NCI-H510A (cell line): Measurements from ENCODE around the gene ITGB6.
A peak's percentile ranks its signal among the peaks of the same experiment; 100 is the strongest.
"Not testable (repeated sequence)": the region's sequence is repeated elsewhere in the genome, so short reads cannot be mapped to it uniquely, and the experiment has no call there.

Experiments
- DNase-seq: peaks from one replicate; lab custom pipeline; 2025; lab: John Stamatoyannopoulos, UW

The ITGB6 gene

DNA sequence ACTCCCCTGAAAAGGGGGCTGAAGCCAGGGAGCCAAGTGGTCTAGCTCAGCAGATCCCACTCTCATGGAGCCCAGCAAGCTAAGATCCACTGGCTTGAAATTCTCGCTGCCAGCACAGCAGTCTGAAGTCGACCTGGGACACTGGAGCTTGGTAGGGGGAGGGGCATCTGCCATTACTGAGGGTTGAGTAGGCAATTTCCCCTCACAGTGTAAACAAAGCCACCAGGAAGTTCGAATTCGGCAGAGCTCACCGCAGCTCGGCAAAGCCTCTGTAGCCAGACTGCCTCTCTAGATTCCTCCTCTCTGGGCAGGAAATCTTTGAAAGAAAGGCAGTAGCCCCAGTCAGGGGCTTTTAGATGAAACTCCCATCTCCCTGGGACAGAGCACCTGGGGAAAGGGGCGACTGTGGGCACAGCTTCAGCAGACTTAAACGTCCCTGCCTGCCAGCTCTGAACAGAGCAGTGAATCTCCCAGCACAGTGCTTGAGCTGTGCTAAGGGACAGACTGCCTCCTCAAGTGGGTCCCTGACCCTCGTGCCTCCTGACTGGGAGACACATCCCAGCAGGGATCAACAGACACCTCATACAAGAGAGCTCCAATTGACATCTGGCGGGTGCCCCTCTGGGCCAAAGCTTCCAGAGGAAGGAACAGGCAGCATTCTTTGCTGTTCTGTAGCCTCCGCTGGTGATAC lies 18.8 kb downstream of the ITGB6 start:
- peak; percentile 49 for DNase-seq

DNA sequence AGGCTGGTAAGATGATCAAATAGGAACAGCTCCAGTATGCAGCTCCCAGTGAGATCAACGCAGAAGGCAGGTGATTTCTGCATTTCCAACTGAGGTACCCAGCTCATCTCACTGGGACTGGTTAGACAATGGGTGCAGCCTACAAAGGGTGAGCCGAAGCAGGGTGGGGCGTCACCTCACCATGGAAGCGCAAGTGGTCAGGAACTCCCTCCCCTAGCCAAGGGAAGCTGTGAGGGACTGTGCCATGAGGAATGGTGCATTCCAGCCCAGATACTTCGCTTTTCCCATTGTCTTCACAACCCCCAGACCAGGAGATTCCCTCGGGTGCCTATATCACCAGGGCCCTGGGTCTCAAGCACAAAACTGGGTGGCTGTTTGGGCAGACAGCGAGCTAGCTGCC lies 19.4 kb downstream of the ITGB6 start:
- not testable (repeated sequence) for DNase-seq

DNA sequence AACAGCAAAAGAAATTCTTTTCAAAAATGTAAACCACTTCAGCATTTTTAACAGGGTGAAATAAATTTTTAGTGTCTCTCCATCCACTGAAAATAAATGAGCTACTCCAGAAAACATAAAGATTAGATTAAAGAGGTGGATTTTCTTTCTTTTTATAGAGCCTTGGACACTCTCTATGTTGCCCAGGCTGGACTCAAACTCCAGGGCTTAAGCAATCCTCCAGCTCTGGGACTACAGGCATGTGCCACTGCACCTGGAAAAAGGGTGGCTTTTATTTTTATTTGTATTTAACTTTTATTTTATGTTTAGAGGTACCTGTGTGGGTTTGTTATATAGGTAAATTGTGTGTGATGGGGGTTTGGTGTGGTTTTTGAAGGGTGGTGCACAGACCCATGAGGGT lies 19.9 kb downstream of the ITGB6 start:
- no peak for DNase-seq

DNA sequence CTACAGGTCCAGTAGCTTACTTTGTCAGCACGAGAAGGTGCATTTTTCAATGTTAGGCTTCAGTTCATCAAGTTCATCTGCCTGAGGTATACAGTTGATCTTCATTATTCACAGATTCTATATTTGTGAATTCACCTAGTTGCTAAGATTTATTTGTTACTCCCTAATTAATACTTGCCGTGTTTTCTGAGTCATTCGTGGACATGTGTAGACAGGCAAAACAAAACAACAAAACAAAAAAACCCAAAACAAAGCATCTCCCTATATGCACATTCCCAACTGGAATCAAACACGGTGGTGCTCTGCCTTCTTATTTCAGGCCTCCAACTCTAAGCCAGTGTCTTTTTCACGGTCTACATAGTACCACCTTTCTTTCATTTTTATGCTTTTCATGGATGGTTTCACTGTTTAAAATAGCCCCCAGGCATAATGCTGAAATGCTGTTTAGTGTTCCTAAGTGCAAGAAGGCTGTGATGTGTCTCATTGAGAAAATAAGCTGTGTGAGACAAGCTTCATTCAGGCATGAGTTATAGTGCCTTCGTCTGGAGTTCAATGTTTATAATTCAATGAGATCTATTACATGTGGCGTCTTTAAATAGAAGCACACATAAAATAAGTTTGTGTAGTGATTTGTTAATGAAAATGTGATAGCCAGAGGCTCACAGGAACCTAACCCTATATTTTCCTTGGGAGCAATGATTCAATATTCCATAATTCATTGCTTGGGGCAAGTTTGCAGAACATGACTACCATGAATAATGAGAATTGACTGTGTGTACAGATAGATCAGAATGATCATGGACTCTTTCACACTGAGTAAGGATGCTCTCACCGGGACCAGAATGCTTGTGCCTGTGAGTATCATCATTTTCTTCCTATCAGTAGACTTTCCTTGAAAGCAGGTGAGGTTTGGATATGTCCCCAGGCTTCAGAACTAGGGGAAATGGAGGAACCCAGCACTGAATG lies 24.6 kb downstream of the ITGB6 start:
- DNase-seq, result no peak

DNA sequence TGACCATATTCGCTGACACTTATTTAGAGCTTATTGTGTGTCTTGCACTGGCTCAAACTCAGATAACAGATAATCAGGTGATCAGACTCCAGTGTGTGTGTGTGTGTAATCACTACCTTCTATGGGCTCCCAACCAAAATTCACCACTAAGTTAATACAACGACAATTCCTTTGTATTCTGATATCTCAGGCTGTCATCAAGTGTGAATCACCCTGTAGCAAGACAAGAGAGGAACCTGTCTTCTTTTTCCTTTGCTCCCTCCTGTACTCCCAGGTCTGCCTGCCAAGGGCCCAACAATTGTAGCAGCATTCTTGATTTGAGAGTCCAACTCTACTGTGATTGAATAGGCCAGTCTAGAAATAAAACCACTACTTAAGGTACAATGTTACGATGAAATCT lies 25.8 kb downstream of the ITGB6 start:
- no peak for DNase-seq

DNA sequence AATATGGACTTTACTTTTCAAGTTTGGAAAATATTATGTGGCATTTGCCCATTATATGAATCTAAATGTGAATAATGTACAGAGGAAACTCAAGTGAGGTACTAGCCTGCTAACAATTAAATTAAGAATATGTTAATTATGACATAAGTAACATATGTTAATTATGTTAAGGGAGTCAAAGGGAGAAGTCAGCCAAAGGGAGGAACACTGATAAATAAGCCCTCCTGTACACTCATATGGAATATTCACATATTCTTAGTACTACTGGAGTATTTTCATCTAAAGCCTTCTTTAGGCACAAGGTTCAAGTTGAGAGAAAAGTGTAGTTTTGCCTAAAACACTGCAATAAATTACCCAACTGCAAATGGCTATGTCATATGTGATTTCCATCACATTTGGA lies 30.1 kb downstream of the ITGB6 start:
- no peak for DNase-seq

DNA sequence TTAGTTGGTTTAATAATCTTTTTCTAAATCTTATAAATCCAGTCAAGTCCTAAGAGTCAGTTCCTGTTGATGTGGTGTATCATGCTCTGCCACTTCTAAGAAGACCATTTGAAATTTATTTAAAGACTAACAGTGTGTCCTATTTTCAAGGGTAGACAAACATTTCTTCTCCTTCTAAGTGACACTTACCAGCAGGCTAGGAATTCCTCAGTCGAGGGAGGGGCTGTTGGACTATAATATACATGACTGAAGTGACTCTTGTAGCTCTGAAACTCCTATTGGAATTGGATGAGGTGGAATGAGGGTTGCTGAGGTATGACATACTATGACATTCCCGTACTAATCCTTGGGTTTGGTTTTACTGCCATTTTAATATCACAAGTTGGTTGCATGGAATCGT lies 30.6 kb downstream of the ITGB6 start:
- DNase-seq, result no peak

DNA sequence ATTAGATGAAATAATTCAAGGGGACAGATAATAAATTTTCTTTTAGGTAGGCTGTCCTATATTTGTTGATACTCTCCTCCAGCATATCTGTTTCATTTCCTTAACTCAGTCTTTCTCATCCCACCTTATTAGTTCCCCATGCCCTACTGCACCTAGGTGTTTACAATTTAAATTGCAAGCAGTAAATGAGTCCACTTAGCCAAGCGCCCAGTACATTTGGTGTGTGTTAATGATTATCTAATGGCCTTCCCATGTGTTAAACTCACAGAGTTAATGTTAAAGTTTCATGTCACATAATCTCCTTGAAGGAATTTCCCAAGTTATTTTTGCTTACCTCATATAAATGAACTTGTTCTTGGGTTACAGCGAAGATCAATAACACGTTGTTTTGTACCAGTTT lies 31.2 kb downstream of the ITGB6 start:
- DNase-seq, result no peak

DNA sequence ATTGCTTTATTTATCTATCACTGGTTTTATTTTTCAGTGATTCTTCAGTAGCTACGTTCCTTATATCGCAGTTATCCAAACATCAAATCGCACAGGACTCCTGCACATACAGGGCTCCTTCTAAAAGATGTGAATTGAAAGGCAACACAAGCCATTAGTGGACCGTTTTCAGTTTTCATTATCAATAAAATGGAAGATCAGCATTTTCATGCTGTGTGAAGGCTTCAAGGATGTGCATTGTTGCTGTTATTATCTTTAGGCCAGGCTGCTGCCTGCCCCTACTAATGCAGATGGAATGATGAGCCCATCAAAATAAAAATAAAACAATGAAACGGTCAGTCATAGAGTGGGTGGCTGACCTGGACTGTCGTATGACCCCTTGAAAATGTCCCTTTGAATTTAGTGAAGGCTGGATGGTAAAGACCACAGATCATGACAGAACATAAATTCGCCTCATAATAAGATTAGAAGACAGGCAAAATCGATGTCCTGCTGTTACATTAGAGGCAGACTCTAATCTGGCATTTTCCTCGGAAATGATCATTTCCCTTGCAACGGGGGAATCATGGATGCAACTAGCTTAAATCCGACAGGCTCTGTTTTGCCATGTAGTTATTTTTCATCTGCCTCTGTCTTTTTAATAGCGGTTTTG lies 32.9 kb downstream of the ITGB6 start:
- no peak for DNase-seq

DNA sequence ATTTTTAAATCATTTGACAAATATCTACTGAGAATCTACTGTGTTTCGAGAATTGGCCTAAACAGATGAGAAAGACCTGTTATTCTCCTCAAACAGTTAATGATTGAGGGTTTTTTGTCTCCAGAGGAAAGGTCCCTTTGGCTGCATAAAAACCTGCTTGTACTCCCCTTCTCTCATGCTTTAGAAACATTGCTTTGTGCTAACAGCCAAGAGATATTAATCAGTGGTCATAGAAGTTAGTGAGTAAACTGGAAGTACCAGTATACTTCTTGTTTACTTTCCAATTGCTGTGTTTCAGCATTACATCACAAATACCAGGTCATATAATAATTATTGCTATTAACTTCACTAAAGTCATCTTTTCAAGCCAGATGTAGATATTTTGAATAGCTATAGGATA lies 34.1 kb downstream of the ITGB6 start:
- no peak for DNase-seq

DNA sequence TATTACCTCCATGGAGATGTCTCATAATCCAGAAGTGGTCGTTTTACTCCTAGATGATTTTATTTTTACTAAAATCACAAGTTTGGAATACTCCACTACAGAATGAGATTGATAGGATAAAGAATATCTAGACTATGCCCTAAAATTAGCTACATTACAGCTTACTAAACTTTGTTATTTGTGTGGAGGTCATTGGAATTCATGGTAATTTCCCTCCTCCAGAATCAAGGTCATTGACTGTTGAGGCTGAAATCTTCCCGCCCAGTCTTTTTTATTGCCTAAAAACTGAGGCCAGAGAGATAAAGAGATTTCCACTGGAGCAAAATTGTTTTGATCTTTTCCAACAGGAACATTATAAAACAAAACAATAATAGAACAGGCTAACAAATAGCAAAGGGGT lies 35.0 kb downstream of the ITGB6 start:
- no peak for DNase-seq

DNA sequence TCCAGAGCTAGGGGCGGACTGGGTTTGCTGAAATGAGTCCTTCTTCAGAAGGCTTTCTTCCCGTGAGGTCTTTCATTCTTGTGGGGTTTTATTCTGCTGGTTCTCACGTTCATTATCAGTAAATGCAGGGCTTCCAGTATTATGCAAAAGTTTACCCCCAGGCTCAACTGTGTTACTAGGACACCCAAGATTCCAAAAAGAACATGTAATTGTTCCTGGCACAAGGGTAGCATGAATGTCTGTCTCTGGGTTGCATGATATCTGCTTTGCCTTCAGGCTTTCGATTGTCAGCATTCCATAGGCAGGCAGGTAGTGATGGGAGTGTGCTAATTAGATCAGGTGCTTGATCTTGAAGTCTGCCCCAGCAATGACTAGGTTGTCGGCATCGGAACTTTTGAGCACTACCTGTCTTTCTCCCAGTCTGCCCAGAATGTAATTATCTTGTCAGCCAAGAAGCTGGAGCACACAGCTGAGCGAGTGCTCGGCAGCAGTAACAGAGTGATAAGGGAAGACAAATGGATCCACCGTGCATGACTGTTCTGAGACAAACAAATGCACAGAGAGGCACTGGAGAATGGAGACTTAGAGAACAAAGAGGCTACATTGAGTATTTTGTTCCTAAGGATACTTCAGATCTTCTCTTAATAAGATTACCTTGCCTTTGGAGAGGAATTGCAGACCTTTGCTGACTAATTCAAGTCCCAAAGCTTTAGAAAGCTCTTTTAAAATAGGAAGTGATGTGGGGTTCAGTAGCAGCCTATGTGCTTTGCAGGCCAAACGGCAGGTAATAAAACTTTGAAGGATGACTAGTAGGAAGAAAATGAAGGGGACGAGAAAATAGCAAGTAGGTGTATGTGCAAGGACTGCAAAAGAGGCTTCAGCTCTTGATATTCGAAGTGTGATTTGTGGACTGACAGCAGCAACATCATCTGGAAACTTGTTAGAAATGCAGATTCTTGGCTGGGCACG lies 41.9 kb downstream of the ITGB6 start:
- DNase-seq, result no peak

DNA sequence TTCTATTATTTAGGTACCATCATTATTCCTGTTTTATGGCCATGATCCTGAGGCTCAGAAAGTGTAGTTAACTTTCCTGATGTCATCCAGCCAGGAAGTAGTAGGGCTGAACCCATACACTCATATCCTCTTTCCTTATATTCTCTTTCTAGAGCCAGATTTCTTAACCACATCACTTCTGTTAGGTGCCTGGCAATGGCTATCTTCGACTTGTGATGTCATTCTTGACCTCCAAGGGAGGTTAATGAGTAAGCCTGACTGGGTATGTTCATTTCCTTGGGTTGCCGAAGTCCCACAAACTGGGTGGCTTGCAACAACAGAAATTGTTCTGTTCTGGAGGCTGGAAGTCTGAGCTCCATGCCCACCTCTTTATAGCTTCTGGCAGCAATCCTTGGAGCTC lies 43.4 kb downstream of the ITGB6 start:
- DNase-seq, result no peak

DNA sequence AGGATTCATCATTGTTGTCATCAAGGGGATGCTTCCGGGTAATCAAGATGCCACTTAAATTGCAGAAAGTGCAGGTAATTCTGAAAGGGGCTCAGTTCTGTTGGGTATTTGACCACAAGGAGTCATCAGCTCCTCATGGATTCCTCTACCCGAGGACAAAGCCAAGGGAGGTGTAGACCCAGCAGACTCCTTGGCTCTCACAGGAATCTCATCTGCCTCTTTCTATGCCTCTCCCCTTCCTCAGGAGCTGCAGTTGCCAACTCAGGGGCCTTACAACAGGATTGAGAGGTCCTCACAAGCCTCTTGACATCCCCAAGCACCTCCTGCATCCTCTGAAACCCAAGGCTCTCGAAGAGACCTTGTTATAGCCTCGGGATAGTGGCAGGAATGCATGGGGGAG lies 44.0 kb downstream of the ITGB6 start:
- DNase-seq, result no peak

DNA sequence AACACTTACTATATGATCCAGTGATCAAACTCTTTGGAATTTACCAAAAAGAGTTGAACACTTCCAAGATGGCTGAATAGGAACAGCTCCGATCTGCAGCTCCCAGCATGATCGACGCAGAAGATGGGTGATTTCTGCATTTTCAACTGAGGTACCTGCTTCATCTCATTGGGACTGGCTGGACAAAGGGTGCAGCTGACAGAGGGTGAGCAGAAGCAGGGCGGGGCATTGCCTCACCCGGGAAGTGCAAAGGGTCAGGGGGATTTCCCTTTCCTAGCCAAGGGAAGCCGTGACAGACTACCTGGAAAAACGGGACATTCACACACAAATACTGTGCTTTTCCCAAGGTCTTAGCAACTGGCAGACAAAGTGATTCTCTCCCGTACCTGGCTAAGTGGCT lies 51.7 kb downstream of the ITGB6 start:
- DNase-seq, result not testable (repeated sequence)

DNA sequence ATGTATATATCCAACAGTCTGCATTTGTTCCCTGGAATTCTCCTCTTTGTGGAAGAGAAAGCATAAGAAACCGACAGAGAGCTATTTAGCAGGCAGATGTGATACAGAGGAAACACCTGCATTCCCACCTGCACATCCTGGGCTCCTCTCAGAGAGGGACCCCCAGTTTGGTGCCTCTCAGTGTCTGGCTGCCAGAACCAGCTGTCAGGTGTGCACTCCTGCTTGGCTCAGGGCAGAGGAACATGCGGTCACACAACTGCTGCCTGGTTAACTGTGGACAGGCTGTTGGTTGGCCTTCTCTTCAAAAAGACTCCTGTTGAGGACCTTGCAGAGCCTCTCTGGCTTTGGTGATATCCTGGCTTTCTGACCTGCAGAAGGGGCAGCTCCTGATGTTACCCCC lies 54.6 kb downstream of the ITGB6 start:
- no peak for DNase-seq

DNA sequence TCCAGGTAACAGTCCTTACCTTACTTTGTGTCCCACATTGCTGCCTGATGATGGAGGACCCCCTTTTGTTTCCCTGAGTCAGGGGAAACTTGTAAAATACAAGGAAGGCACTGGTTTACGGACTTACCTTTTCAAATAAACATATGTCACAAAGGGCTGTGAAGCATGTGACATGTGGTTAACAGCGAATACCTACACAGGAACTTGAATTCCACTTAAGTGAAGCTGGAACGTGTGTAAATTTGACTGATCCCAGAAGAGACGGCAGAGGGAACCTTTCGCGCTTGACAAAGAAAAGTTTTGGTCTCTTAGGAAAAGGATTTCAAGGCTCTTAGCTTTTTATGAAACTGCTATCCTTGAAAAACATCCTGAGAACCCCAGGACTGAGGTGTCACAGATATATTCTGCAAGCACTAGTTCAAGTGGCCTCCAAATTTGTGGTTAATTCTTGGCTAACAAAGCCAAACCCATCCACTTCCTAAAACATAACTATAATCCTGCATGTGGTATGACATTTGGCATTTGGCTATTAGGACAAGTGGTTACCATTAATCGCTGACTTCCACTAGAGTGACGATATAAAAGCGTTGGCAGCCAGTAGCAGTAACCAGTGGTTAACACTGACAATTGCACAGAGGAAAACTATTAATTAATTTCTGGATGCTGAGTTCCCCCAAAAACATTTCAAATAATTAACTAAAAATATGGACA lies 55.6 kb downstream of the ITGB6 start:
- no peak for DNase-seq

DNA sequence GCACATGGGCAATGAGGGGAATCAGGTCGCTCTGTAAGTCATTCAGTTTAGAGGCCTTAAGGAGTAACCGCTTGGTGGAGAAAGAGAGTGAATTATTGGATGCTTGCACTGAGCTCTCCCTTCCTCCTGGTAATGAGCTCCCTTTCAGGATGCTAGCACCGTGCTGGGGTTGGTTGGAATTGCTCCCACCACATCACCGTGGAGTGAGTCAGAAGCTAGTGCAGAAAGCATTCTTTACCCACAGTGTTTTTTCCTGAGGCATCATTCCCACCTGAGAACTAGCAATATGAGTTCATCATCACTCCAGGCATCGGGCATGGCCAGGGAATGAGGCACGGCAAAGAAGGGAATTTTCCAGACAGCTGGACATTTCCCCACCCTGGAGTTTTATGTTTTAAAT lies 57.6 kb downstream of the ITGB6 start:
- DNase-seq, result no peak

DNA sequence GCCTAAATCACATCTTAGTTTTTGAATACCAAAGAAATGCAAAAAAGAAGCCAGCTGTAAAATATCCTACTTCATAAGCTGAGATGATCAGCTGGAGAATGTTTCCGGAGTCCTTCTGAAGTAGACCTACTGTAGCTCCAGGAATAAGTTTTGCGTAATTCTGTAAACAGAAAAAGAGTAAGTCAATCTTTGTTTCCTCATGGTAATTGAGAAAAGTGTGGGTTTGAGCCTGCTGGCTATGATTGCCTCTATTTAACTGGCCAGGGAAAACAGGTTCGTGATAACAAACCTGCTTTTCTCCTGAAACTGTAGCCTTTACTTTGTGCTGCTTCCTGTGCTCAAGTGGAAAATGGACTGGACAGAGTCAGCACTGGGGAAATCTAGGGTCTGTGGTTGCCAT lies 58.2 kb downstream of the ITGB6 start:
- DNase-seq, result no peak

DNA sequence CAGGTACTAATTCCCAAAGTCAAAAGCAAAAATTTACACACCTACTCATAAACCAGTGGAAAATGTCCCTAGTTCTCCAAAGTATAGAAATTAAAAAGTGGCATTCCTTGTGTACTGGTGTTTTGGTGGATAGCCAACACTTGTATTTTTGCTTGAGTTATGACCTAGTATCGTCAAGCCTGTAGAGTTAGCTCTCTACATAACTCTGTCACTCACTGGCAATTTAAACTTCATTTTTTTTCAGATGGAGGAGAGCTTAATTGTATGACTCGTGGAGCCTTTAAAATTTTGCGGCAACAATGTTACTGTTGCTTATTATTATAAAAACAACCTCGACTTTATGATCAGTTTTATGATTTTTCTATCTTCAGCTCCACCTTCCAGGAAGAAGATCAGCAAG lies 58.7 kb downstream of the ITGB6 start:
- no peak for DNase-seq

DNA sequence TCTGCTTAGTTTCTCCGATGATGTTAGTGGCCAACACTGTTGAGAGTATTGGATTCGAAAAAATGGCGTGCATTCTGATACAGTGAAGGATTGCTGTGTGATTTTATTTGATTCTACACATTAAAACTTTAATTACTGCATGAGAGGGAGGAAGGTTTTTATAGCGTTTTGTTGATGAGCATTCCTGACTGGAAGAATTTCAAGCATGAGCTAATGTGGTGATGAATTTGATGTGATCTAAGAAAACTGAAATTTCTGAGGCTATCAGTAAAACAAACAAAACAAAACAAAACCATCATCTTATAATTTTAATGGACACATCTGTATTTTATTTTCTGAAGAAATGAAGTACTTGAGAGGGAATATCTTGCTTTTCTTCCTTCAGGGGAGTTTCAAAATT lies 59.6 kb downstream of the ITGB6 start:
- DNase-seq, result no peak
